Measurements from ENCODE around the gene LCN15.

Gene LCN15

GRCh38 chr9:136713550-136713949, 50.8 kb downstream of the LCN15 start:
- H3K27ac ChIP-seq = peak overlapping the region; percentile 91
- TF ChIP-seq, protein P1, sequence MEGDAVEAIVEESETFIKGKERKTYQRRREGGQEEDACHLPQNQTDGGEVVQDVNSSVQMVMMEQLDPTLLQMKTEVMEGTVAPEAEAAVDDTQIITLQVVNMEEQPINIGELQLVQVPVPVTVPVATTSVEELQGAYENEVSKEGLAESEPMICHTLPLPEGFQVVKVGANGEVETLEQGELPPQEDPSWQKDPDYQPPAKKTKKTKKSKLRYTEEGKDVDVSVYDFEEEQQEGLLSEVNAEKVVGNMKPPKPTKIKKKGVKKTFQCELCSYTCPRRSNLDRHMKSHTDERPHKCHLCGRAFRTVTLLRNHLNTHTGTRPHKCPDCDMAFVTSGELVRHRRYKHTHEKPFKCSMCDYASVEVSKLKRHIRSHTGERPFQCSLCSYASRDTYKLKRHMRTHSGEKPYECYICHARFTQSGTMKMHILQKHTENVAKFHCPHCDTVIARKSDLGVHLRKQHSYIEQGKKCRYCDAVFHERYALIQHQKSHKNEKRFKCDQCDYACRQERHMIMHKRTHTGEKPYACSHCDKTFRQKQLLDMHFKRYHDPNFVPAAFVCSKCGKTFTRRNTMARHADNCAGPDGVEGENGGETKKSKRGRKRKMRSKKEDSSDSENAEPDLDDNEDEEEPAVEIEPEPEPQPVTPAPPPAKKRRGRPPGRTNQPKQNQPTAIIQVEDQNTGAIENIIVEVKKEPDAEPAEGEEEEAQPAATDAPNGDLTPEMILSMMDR (conservative IDR thresholded peaks at IDR 0.05) = no peak

- peak overlapping the region; percentile 91 for H3K27ac ChIP-seq
- TF ChIP-seq, protein P1 (conservative IDR thresholded peaks at IDR 0.05) = no peak
These were observed 51.4 kb downstream of the LCN15 start for GRCh38 chr9:136712690-136713544.

- H3K27ac ChIP-seq = peak within 1 kb of the TSS; percentile 91
These were observed 52.3 kb downstream of the LCN15 start, which contains the start of gene DIPK1B for GRCh38 chr9:136711751-136712689. Gene DIPK1B (plus strand): TSS chr9:136712572. CDS start chr9:136712666, 94 bp downstream.

GRCh38 chr9:136711219-136711648, 53.1 kb downstream of the LCN15 start:
- peak overlapping the region; percentile 91; the same call in 1 of the 2 replicates for H3K27ac ChIP-seq

More at GRCh38 chr9:136711751-136712689, 52.3 kb downstream of the LCN15 start, which contains the start of gene DIPK1B:
- TF ChIP-seq, protein P1 (conservative IDR thresholded peaks at IDR 0.05) = no peak

DNA sequence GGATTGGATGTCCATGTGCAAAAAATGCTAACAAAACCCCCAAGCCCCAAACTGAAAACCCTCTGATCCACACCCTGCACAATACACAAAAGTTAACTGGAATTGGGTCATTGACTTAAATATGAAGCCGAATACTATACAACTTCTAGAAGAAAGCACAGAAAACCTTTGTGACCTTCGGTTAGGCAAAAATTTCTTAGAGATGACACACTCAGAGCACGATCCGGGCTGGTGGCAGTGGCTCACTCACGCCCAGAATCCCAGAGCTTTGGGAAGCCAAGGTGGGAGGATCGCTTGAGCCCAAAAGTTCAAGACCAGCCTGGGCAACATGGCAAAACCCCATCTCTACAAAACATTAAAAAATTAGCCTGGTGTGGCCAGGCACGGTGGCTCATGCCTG, 53.8 kb downstream of the LCN15 start:
- no peak overlapping the region for H3K27ac ChIP-seq
- TF ChIP-seq, protein P1 (conservative IDR thresholded peaks at IDR 0.05) = no peak

All from VCaP (cell line).